Epidermal melanocyte (primary cell): Measurements from ENCODE around the gene SLC47A2.
"Not testable (repeated sequence)": the region's sequence is repeated elsewhere in the genome, so short reads cannot be mapped to it uniquely, and the experiment has no call there.

Experiments used
- DNase-seq: peaks from one replicate; pipeline ENCODE4 v3.0.0; 2011; ENCODE audit warnings: low spot score; ENCODE audit not compliant: insufficient read length

Gene SLC47A2, protein sequence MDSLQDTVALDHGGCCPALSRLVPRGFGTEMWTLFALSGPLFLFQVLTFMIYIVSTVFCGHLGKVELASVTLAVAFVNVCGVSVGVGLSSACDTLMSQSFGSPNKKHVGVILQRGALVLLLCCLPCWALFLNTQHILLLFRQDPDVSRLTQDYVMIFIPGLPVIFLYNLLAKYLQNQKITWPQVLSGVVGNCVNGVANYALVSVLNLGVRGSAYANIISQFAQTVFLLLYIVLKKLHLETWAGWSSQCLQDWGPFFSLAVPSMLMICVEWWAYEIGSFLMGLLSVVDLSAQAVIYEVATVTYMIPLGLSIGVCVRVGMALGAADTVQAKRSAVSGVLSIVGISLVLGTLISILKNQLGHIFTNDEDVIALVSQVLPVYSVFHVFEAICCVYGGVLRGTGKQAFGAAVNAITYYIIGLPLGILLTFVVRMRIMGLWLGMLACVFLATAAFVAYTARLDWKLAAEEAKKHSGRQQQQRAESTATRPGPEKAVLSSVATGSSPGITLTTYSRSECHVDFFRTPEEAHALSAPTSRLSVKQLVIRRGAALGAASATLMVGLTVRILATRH

DNA sequence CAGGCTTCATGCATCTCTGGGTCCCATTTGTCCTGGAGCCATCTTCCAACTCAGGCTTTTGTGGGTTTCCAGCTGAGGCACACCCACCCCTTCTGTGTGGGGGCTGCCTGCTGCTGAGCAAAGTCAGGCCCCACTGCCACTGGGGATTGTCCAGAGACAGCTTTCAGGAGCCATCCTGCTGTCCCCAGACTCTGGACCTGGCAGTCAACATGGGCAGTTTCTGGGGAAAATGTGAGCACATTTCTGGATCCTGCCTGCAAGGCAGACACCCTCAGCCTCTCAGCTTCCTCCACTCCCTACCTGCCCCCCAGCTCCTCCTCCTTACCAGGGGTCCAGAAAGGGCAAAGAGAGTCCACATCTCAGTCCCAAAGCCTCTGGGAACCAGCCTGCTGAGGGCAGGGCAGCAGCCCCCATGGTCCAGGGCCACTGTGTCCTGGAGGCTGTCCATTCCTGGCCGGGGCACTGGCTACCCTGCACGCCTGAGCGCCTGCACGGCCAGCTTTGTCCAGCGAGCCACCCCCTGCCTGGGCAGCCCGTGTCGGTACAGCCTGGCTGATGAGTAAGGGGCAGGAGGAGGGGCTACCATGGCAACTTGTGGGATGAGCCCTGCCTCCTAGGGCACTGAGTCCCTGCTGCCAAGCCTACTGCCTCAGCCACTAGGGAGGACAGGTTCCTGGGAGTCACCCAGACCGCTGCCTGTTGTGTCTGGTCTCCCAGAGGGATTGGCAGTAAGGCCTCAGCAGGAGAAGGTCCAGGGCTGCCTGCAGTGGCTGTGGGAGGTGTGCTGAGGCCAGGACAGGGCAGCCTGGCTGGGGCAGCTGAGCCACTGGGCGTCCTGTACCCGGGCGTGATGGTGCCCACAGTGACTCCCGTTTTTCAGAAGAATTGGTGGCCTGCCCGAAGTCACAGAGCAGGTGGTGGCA, at the start of gene SLC47A2:
Gene SLC47A2, minus strand, starts transcription at position 477 of the 923 bp plus-strand sequence. Its CDS starts 29 bp downstream, at position 448.
- DNase-seq = peak; percentile 10

DNA sequence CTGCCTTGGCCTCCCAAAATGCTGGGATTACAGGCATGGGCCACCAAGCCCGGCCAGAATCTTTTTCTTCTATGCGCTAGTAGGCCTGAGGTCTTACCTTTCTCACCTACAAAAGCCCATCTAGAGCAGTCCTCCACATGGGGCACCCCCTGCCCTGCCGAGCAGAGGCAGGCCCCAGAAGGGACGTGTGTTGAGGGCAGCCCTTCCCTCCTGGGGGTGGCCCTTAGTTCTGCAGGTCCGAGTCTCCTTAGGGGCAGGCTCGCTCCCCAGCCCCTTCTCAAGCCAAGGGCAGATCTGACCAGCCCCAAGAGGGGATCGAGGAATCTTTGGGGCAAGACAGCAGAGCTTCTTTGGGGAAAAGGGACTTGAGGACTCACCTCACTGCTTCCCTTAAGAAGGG, 49.6 kb upstream of the SLC47A2 start:
- DNase-seq = no peak

DNA sequence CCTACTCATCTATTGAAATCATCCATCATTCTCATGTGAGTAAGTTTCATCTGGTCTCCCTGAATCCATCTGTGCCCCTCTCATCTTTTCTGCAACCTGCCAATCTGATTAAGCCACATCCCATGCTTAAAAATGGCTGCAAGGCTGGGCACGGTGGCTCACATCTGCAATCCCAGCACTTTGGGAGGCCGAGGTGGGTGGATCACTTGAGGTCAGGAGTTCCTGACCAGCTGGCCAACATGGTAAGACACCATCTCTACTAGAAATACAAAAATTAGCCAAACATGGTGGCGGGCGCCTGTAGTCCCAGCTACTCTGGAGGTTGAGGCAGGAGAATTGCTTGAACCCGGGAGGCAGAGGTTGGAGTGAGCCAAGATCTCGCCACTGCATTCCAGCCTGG, 47.6 kb upstream of the SLC47A2 start:
- not testable (repeated sequence) for DNase-seq

DNA sequence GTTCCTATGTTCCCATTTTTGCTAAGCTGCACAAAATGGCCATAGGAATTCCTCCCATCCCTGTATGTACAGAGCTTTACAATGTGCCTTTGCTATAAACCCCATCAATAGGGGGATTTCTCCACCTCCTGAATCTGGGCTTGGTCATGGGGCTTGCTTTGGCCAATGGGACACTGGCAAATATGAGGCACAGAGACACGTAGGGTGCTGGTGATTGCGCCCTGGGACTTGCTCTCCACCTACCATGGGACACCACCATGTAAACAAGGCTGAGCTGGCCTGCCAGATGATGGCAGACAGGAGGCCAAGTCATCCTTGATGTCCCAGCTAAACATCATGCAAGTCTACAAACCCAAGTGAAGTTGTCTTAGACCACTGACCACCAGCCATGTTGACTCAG, 47.0 kb upstream of the SLC47A2 start:
- DNase-seq = no peak

DNA sequence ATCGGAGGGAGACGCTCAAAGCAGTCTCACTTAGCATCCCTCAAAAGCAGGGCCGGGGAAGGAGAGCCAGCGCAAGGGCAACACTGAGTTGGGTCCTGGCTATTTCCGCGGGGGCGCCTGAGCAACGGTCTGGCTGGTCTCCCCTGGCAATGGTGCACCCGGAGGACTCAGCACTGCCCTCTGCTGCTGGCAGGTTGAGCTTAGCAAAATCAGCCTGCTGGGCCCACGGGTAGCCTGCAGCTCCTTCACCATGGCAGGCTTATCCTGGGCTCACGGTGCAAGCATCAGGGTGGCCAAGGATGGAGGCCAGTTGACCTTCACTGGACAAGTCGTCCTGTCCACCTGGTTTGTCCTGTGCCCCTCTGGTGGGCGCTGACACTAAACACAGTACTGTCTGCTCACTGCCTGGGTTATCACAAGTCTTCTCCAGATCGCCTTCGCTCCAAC, 46.2 kb upstream of the SLC47A2 start:
- DNase-seq = peak; percentile 86

DNA sequence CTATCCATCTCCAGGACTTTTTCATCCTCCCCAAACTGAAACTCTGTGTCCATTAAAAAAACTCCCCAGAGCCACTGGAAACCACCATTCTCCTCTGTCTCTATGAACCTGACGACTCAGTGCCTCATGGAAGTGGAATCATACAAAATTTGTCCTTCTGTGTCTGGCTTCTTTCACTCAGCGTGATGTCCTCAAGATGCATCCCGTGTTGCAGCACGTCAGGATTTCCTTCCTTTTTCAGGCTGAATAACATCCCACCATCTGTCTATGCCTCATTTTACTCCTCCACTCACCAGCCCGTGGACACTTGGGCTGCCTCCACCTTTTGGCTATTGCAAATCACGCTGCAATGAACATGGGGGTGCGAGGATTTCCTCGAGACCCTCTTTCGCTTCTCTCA, 44.4 kb upstream of the SLC47A2 start:
- no peak for DNase-seq

DNA sequence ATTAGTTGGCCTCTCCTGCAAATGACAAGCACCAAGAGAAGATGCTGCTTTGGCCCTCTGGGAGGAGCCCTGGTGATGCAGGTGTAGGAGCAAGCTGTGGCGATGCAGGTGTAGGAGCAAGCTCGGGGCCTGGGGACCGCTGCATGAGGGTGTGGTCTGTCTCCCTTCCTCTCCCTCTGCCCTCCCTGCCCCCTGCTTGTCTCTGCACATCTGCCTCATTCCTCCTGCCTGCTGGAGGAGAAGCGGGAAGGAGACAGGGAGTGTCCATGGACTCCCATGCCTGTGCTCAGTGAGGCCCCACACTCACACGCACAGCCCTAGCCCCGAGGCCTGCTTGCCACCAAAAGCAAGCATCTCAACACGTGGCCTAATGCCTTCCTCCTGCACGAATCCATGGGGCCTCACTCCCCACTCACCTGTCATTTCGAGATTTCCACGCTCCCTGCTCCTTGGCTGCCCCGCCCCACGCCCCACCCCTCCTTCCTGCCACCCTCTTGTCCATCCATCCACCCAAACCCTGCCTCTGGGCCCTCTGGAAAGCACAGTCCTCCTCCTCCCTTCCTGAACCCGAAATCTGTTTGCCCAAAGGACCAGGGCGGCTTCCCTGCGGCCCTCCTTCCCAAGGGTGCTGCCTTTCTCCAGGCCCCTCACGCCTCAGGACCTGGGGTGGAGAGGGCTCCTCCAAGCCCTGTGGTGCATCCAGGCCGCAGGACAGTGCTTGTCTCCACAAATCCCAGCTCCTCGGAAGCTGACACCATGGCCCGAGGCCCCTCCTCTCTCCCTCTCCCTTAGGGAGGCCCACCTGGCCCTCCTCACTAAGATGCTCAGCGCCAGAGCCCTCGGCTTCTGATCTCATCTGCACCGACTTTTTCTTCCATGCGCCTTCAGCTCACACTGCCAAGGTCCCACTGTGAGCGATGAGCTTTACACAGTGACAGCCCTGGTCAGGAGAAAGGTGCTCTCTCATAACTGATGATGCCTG, 43.5 kb upstream of the SLC47A2 start:
- no peak for DNase-seq

DNA sequence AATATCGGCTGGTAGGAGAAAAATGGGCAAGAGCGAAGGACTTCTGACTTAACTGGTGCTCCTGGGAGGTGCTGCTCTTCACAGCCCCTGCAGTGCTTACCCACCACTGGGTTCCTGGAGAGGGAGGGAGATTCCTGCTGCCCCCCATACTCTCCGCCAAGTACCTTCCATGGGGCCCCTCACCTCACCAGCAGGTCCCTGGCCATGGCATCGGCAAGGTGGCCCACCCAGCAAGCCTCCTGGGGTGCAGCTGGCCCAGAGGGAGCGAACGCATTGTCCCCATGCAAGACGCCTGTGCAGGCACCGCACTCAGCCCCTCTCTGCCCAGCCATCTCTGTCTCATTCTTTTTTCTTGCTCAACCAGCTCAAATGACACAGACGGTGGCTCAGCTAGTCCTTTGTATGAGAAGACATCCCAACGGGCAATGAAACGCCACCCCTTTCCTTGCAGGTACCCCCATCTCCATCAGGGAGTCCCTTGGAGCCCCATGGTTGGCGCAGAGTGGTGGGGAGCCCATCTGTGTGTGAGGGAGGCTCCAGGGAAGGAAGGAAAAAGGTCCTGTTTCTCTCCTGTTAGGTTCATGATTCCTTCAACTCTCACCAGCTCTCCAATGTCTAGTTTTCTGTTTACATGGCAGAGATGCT, 41.3 kb upstream of the SLC47A2 start:
- no peak for DNase-seq

DNA sequence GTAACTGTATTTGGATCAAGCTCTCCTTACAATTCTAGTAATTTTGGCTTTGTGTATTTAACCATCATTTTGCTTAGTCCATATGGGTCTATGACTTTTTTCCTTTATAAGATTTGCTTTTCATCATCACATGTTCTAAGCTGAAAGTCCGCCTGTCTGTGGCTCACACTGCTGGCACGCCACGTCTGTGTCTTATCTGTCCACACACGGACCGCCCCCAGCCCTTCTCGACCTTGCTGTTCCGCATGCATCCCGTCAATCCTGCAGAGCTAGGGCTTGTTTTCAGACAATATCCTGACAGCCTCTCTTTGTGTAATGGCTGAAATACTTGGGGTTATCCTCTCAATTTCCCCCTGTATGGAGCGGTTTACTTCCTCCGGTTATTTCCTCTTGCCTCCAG, 40.2 kb upstream of the SLC47A2 start:
- no peak for DNase-seq

DNA sequence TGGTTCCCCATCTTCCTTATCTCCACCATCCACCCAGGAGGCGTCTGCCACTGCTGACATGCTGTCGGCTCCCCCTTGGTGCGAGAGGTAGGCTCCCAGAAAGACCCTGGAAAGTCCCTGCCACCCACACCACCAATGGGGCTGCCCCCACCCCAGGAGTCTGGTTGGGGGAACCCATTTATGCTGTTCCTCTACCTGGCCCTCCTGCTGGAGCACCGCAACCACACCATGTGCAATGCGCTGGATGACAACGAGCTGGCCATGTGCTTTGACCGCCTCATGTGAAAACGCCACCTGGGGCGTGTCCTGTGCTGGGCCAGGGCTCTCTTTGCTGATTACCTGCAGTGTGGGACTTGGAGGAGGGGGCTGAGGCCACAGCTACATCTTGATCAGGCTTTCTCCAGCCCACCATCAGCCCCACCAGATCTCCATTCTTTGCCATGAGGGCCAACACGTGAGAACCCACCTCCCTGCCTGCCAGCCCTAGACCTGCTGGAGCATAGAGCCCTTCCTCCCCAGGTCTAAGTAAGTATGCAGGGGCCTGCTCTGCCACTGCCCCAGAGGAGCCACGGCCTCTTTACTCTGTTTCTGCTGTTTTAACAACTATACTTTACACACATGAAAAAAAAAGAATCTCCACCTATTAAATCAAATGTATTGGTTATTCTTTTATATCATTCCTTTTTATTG, 39.6 kb upstream of the SLC47A2 start:
- DNase-seq = no peak

DNA sequence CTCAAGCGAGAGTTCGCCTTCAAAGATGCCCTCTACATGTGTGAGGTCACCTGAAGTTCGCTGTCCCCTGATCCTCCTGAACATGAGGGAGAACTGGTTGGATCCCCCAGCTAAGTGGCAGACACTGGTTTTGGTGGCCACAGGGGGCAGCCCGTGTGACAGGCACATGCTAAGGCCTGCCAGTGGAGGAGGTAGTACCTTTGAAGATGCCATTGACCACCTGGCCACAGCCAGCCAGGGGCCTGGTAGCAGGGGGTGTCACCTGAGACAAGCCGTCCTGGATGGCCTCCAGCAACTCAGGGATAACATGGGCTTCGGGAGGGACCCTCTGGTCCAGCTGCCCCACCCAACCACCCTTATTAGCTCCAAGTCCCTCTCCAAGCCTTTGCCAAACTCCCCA, 39.0 kb upstream of the SLC47A2 start:
- DNase-seq = no peak

DNA sequence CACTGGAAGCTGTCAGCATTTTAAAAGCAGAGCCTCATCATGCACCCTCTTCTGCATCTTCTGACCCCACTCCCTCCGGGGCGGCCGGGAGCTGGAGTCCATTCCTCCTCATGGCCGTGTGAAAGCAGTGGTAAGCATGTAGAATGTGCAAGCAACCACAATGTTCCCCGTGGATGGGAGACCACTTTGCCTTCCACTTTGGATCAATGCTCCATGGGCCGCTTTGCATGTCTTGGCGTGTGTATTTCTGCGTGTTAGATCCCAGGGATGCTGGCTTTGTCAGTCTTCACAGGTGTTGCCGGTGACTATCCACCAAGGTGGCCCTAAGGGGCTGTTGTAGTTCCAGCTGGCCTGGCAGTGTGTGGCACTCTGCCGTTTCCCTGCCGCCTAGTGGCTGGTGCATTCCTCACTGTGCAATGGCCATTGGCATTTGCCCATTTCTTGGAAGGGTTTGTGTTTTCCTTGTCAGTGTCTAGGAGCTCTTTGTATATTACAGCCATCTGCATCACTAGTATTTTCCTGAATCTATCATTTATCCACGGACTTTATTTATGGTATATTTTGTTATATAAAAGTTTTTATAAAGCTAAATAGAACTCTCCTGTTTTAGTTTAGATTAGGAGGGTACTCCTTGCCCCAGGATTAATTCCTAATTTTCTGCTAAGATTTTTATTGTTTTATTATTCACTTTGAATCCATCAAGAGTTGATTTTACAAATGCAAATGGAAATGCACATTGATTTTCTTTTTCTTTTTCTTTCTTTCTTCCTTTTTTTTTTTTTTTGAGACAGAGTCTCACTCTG, 37.5 kb upstream of the SLC47A2 start:
- no peak for DNase-seq

DNA sequence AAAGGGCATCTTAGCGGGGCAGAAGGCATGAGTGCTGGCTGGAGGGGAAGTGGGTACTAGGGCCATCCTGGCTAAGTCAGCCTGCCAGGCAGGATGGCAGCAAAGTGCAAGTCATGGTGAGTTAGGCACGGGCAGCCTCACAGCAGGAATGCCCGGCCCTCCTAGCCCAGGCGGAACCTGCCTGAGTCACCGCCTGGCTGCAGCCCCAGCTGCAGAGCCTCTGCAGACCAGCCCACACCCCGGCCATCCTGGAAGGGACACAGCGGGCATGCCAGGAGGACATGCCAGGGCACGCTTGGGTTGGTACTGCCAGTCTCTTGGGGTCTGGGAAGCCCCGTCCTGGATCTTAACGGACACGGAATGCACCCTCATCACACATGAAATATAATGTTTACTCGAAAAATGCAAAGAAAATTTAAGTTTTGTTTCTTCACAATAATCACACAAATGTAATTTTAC, 36.7 kb upstream of the SLC47A2 start:
- DNase-seq = peak; percentile 51

DNA sequence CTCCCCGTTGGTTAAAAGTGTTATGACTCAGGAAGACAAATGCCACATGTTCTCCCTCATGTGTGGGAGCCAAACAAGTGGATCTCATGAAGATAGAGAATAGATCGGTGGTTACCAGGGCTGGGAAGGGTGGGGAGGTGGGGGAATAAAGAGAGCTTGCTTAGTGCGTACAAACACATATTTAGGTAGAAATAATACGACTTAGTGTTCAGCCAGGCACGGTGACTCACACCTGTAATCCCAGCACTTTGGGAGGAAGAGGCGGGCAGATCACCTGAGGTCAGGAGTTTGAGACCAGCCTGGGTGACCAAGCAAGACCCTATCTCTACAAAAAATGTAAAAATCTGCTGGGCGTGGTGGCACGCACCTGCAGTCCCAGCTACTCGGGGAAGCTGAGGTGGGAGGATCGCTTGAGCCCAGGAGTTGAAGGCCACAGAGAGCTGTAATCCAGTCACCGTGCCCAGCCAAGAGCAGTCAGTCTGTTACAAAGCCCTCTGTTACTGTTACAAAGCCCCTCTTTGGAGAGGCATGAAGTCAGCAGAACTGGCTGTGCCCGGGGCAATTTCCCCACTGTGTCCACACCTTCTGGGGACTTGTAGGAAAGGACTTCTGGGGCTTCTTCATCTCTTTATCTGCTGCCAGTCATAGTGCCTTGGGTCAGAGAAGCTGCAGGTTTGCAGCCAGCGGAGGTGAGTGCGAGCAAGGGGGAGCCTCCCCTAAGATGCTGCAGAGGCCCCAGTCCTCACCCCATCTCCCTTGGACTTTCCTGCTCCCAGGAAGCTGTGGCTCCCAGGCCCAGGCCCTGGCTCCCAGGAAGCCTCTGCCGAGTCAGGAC, 36.0 kb upstream of the SLC47A2 start:
- DNase-seq = no peak

DNA sequence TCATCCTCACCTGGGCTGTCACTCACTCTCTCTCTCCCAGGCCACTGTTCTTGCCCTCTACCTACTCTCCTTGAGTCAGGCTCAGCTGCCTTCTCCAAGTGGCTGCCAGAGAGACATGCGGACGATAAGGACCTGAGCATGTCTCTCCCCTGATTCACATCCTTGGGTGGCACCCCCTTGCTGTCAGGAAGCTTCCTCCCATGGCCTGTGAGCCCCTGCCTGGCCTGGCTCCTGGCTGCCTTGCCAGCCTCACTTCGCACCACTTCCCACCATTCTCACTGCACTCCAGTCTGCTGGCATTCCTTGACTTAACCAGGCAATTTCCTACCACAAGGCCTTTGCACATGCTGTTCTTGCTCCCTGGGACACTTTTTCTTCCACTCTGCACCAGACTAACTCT, 34.5 kb upstream of the SLC47A2 start:
- no peak for DNase-seq

DNA sequence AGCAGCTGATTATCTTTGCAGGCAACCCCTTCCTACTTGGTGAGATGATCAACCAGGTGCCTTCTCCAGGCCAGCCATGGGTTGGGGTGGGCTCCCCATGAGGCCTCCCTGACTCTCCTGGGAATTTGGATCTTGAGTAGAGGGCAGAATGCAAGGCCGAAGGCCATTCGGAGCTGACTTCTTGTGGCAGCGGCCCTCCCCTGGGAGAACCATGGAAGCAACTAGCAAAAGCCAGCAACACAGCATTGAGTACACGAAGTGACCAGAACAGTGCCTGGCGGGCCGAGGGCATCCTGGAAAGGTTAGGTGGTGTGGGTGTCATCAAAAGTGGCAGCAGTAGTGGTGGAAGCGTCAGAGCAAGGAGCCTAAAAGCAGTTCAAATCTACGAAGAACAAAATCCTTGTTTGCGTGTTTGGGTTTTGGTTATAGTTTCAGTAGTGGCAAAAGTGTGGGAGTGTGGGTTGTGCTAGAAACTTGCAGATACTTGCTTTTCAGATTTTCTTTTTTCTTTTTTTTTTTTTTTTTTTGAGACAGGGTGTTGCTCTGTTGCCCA, 33.7 kb upstream of the SLC47A2 start:
- no peak for DNase-seq

DNA sequence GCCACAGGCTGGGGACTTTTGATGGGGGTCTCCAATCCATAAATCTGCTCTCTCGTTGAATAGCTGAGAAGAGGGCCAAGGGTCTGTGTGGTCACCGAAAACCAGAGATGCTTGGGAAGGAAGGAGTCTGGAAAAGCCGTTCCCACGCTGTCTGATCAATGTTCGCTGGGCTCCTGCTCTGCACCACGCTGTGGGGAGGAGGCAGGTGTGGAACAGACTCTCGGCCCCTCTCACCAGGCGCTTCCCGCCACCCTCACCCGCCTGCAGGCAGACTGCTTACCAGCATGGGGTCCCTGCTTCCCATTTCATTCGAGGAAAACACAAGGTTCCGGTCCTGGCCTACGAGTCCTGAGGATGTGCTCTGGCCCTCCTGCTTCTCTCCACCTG, 32.4 kb upstream of the SLC47A2 start:
- no peak for DNase-seq
